Activated CD8-positive, alpha-beta memory T cell treated with anti-CD3 and anti-CD28 coated beads for 1 hour (primary cell): ENCODE results near the gene KCNH4.
"Not testable (repeated sequence)": the region's sequence is repeated elsewhere in the genome, so short reads cannot be mapped to it uniquely, and the experiment has no call there.

ENCODE experiments used
- DNase-seq, 2 donors: peaks; one replicate each; pipeline ENCODE4 v3.0.0-alpha.2; 2020; ENCODE audit warnings: low read depth in 1 of 2; ENCODE audit errors: extremely low read depth in 1 of 2

The KCNH4 gene

DNA sequence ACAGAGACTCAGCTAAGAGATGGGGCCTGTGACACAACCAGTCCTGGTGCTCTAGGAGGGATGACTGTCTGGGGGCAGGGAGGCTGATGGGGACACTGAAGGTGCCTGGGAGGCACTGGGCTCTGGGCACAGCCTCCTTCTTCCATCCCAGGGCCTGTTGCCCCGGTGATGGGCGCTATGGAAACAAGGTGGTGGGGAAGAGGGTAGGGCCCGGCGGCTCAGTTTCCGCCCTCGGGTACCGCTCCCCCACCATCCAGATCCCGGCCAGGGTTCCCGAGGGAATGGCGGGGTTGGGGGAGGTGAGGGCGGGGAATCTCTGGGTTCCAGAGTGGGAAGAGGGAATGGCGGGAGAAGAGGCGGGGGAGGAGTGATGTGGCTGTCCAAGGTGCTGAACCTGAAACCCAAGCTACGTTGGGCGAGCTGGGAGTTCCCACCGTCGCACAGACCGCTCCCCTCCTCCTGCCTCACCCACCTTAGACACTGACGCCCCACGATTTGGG, 981 bp downstream of the KCNH4 start:
- no peak for DNase-seq

DNA sequence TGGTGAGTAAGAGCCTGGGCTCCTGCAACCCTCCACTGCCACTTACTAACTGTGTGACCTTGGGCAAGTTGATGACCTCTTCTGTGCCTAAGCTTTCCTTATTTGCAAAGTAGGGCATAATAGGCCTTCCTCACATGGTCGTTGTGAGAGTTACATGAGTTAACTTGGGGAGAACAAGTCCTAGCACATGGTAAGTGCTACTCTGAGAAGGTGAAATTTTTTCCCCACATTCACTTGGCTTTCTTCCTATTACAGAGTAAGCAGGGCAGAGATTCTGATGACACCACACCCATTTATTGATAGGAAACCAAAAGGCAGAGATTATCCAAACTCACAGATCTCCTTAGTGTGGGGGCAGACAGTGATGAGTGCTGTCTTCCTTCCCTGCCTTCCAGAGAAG, 1.6 kb downstream of the KCNH4 start:
- no peak for DNase-seq

DNA sequence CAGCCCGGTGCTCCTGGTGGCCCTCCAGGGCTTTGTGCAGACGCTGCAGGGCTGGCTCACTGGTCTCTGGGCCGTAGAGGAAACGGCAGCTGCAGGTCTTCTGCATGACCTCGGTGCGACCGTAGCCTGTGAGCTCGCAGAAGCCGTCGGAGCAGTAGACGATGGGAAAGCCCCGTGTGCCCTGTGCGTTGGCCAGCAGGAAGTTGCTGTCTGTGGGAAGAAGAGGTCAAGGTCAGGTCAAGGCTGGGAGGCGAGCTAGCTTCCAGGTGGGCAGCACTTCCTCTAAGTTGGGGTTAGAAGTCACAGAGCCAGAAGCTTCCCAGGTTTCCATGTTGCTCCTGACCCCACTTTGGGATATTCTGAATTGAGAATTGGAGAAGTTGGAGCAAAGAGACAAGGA, 2.1 kb downstream of the KCNH4 start:
- DNase-seq = no peak

DNA sequence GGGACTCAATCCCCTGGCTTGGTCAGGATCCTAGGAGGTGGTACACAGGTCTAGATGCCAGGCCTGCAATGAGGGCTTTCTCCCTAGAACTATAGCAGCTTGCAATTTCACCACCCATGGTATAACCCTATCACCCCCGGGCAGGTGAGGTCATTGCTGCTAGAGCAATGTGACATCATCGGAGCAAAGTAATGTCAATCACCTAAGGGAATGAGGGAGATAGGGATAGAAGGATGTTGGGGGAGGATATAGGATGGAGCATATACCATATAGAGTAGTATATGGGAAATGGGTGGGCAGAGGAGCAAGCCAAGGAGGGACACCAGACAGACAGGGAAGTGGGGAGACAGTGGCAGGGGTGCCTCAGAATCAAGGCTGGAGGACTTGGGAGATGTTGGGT, 3.3 kb downstream of the KCNH4 start:
- DNase-seq = no peak

DNA sequence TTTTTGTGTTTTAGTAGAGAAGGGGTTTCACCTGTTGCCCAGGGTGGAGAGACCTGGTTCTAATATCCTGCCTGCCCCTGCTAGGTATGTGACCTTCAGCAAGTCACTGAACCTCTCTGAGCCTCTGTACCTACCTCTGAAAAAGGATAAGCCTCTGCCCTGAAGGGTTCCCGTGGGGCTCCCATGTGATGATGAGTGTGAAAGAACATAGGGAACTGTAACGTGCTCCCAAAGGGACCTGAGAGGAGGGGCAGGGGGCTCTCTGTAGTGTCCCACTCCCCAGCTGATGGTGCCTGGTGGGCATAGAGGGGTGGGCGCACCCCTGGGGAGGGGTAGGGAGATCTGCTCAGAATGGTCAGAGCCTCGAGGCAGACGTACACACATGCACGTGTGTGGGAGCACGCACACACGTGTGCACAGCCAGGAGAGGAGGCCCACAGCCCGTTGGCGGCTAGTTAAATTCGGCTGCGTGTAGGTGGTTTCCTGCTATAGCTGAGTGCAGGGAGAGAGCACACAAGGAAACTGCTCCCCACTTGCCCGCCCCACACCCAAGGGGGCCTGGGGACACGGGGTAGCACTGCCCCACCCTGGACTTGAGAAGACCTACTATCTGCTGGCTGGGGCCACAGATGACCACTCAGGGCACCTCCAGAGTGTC, 6.7 kb downstream of the KCNH4 start:
- no peak for DNase-seq

DNA sequence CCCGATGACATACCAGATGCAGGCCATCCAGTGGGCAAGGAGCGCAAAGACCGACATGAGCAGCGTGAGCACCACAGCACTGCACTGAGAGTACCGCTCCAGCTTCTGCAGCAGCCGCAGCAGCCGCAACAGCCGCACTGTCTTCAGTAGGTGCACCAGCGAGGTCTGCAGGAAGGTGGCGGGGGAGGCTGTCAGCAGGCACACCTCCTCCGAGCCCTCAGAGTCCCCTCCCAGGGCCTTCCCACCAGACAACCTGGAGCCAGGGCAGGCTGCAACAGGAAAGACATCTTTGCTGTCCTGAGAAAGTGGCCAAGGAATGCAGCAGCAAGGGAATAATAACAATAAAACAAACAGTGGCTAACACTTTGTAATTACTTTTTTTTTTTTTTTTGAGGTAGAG, 9.1 kb downstream of the KCNH4 start:
- no peak for DNase-seq

DNA sequence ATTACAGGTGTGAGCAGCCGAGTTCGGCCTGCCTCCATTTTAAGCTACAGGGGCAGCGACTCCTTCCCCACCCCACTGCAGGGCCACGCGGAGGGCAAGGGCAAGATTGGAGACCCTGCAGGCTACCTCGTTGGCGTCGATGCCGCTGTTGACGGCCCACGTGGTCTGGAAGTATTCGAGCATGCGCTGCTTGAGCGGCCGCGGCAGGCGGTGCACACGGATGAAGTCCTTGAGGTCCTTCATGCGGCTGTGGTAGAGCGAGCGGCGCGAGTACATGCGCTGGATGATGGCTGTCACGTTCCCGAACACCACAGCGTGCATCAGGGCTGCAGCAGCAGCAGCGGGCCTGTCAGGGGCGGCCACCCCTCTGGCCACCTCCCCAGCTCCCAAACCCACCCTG, 11.6 kb downstream of the KCNH4 start:
- DNase-seq = no peak

DNA sequence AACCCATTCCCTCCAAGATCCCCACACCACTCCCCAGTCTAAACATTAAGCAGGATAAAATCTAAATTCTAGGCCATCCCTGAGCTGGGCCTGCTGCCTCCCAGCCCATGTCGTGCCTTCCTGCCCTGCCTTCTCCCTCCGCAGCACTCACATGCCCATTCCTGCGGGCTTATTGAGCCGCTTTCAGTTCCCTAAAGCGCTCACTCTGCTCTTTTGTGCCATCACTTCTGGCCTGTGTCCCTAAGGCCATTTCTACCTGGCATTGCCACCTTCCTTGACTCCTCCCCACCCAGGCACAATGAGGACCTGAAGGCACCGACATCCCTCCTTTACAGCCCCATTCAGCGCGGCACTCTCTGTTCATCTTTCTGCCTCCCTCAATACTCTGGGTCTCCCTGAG, 13.1 kb downstream of the KCNH4 start:
- DNase-seq = no peak

DNA sequence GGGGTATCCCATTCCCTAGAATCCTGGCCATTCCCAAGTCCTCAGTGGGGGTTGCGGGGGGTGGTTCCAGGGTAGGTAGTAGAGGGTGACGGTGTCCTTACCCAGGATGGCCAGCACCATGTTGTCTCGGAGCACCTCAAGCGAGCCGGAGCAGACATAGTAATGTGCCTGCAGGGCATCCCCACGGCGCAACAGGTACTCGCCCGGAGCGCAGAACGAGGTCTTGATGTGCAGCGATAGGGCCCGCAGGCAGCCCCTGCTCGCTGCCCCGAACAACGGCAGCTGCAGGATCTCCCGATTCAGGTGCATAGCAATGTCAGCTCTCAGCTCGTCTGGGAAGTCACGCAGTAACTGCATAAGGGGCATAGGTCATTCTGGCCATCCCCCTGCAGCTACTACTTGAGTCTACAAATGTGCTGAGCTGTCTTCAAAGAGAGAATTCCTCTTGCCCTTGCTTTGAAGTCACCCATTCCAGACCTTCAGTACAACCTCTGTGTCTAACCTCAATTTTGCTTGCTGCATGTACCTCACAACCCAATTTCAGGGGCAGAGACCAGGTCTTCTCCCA, 14.7 kb downstream of the KCNH4 start:
- no peak for DNase-seq

DNA sequence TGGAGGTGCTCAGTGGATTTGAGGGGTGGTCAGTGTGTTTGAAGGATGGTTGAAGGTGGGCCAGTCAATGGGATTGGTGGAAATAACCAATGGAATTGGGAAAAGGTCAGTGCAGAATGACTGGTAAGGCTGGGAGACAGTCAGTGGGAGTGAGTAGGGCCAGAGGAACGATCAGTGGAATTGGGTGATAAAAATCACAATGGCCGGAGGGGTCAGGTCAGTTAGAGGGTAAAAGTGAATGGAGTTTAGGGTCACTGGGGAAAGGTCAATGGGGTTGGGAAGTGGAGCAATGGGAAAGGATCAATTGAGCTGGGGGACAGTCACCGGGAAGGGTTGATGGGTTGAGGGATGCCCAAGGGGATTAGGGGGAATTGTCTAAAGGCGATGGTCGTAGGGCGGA, 15.2 kb downstream of the KCNH4 start:
- no peak for DNase-seq

DNA sequence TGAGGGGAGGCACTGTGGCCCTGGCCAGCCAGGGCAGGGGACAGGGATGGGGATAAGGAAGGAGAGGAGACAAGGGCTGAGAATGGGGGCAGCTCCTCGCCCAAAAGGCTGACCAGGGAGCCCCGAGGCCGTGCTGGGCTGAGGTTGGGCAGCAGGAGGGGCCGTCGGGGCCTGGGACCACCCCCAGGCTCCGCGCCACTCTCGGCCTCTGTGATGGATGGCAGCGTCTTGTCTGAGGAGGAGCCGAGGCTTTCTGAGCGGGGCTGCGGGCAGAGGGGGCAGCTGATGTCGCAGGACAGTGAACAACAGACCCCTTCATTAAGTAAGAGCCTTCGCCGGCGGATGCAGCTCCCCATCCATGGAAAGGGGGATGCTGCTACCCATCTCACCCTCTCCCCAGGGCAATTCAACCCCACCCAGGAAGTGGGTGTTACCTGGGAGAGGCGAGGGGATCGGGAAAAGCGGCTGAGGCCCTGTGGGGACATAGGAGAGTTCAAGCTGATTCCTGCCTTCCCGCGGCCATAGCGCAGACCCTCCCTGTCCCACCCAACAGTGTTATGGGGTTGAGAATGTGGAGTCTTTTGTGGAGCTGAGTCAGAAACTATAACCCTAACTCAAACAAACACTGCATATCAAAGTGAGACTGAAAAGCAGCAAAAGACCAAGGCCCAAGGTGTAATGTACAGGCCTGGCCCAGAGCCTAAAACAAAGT, 17.1 kb downstream of the KCNH4 start:
- DNase-seq = no peak

DNA sequence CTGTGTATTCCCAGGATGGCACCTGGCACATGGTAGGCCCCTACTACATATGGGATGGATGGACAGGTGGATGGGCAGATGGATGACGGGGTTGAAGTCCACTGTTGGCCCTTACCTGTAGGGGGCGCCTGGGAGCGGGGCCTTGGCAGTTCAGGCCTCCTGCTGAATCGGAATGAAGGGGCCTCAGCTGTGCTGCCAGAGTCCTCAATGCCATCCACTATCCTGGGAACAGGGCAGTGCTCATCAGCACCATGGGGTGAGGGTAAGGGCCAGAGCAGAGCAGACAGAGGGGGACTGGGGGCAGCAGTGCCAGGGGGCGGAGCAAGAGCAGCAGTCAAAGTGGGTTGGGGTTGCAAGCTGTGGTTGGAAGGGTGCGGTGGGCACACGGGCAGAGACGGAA, 17.8 kb downstream of the KCNH4 start:
- DNase-seq = no peak

DNA sequence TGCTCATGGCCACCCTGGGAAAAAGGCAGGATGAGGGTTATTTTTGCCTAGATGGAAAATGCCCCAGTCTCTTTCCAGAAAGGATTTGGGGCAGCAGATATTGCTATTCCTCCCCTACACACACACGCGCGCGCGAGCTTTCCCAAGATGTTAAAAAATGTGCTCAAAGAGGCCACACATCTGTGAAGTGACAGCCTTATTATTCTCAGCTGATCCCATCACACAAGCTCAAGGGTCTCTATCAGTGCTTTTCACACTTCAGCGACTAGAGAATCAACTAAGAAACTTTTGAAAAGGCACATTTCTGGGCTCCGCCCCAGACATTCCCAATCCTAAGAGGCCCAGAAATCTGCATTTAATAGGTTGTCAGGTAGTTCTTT, 20.4 kb downstream of the KCNH4 start:
- DNase-seq = no peak

DNA sequence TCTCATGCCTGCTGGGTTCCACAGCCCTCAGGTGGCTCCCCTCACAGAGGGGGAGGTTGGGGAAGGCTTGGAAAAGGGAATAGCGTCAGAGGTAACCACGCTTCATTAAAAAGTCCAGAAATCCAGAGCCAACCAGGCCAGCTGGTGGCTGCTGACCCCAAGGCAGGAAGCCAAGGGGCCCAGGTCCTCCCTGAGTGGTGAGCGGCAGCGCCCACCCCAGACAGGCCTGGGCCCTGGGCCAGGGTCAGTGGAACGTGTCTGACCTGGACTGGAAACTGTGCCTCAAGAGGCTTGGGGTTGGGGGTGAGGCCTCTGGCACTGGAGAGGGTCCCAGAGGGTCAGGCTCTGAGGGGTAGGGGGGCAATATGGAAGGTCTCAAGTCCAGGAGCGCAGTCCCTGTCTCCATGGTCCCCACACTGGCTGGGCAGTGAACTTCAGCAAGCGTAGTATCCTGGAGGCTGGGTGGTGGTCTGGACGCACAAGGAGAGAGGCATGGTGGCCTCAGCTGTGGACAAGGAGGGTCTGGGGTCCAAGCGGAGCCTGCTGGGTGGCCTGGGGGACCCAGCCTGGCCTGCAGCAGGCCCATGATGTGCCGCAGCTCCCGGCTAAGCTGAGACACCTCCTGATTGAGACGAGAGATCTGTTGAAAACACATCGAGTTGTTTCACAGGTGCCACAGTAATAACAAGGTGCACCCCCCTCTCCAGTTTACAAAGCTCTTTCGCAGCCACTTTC, 21.0 kb downstream of the KCNH4 start:
- DNase-seq = no peak

DNA sequence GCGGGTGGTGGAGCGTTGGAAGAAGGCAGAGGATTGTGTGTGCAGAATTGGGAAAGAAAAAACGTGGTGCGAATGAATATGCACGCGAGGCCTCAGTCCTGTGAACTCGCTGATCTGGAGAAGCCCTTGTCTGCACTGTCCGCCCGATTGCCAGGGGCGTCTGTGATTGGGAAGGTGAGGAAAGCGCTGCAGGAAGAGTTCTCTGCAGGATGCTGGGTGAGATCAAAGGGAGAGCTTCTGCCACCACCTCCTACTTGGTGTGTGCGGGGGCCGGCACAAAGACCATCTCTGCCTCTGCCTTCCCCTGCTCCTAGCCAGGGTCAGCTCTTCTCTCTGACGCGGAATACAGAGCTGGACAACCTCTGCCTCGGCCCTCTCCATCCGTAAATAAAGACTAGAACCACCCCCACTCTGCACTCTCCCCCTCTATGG, 25.3 kb downstream of the KCNH4 start:
- DNase-seq = no peak

DNA sequence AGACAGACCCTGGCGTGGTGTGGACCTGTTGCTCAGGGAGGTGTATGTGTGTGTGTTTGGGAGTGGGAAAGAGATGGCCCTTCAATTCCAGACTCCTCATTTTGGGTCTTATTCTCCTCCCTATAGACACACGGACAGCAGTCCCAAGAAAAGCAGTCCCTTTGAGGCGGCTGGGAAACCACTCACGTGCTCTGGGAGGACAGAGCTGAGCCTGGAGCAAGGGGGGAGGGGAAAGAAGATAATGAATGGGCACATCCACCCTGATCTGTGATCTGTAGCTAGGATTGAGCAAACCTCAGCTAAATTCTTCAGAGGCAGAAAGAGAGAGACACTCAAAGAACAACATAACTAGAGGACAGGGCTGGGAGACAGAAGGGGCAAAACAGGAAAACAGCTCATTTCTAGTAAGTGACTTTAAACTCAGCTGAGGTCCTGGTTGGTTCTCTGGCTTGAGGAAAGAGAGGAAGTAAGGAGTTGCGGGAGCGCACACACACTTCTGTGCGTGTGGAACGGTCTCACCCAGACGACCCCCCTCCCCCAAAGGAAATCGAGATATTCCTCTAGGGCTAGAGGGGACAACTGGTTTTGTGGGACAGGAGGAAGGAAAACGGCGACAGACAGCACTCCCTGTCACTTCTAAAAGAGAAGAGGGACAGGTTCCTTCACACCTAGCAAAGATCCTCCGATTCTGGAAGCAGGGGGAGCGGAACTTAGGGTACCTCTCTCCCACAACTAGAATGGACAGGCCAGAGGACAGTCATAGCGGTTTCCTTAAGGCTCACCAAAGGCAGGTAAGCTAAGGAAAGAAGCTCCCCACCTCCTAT, 26.8 kb downstream of the KCNH4 start:
- DNase-seq = no peak

DNA sequence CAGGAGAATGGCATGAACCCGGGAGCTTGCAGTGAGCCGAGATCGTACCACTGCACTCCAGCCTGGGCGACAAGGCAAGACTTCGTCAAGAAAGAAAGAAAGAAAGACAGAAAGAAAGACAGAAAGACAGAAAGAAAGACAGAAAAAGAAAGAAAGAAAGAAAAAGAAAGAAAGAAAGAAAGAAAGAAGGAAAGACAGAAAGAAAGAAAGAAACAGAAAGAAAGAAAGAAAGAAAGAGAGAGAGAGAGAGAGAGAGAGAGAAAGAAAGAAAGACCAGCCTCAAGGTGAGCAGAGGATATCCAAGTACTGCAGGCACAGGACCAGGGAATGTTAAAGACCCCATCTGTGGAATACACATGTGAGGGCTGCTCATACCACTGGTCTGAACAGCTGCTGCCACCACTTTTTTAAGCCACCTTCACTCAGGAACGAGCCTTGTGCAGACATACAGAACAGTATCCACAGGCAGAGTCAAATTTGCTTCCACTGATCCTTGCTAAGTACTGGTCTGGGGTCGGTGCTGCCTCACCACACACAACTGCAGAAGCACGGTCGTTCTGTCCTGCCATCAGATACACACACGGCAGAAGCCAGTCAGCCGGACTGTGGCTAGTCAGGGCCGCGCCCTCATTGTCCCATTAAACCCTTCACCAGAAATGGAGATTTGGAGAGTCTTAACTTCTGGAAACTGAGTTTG, 33.9 kb downstream of the KCNH4 start:
- DNase-seq = no peak

DNA sequence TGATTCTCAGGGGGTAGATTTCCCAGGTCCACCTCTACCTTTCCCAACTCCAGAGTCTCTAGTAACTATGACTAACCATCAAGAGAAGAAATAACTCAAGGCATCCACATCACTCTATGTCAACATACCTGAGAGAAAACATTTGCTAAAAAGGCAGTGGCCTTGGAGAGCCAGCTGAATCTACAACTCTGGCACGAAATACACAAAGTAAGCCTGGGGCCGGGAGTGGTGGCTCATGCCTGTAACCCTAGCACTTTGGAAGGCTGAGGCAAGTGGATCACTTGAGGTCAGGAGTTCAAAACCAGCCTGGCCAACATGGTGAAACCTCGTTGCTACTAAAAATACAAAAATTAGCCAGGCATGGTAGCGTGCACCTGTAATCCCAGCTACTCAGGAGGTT, 37.8 kb downstream of the KCNH4 start:
- DNase-seq = not testable (repeated sequence)

DNA sequence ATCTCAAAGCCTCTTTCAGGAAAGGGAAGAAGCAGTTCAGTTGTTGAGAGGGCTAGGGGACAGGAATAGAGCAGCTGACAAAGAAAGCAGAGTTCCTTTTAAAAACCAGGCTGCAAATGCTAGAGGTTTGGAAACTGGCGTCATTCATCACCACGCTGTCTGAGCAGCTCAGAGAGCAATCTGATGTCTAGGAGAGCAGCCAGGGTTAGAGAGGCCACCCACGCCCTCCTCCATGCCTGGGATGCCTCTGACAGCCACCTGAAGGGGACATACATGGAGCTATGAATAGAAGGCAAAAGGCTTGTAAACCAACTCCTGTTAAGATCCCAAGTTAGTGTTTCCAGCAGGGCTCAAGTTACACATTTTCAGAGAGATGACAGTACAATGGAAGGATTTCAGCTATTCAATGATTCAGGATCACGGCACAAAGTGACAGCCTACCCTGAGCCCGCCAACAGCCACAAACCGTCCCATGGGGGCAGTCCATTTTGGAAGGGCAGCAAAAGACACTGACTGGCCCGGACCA, 38.5 kb downstream of the KCNH4 start:
- no peak for DNase-seq

DNA sequence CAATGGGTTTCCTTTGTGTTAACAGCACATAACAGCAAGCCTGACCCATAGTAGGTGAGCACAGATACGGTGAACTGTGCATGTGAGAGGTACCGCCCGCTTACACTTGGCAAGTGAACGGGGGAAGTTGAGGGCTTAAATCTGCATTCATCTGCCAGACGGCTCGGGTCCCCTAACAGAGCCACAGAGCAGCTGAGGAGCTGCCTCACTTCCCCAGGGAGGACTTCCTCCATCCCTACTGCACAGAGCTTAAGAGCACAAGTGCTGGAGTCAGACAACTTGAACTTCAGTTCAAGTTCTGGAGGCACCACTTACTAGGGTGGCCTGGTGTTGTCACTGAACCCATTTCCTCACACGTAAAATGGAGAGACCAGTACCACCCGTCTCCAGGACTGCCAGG, 39.6 kb downstream of the KCNH4 start:
- DNase-seq = no peak
